WTC11 (cell line): ENCODE measurements around the gene TSC22D3. TPM values are rescaled to one million over a fixed set of nuclear protein-coding genes. Genes with fewer than 3 reads are reported as not detected.
A peak's percentile ranks its signal among the peaks of the same experiment; 100 is the strongest.
"Not testable (repeated sequence)": the region's sequence is repeated elsewhere in the genome, so short reads cannot be mapped to it uniquely, and the experiment has no call there.

Source experiments
- ATAC-seq: fragments of 200-7000 bp; cut with Tn5 transposase; 2 replicates; pipeline ENCODE4 v1.10.0; 2021; ENCODE audit warnings: mild to moderate bottlenecking, moderate library complexity
- CTCF ChIA-PET: fragments of 300-600 bp; sonication (Branson Sonifier 250); formaldehyde crosslinking; loops from one replicate; lab custom pipeline; 2021; ENCODE audit warnings: antibody characterized with exemption; lab: Charles Lee
- POLR2A ChIA-PET: fragments of 350-600 bp; sonication (Branson Sonifier 250); formaldehyde crosslinking; loops from one replicate; lab custom pipeline; 2021; ENCODE audit warnings: antibody characterized with exemption; lab: Charles Lee
- DNase-seq: peaks from one replicate; pipeline ENCODE4 v3.0.0; 2021; ENCODE audit warnings: low spot score
- H3K27ac Mint-ChIP-seq: 2 replicates; pipeline ENCODE4 v1.8.0; 2021; ENCODE audit warnings: mixed read lengths
- H3K27me3 Mint-ChIP-seq: 2 replicates; pipeline ENCODE4 v1.8.0; 2021; ENCODE audit warnings: low read depth, mild to moderate bottlenecking, moderate library complexity, mixed read lengths
- H3K36me3 Mint-ChIP-seq: 2 replicates; pipeline ENCODE4 v1.8.0; 2021; ENCODE audit warnings: mixed read lengths
- H3K4me1 Mint-ChIP-seq: 2 replicates; pipeline ENCODE4 v1.8.0; 2022; ENCODE audit warnings: mixed read lengths
- H3K4me3 Mint-ChIP-seq: 2 replicates; pipeline ENCODE4 v1.8.0; 2021; ENCODE audit warnings: mild to moderate bottlenecking, moderate library complexity, mixed read lengths
- H3K9me3 Mint-ChIP-seq: 2 replicates; pipeline ENCODE4 v1.8.0; 2021; ENCODE audit warnings: mixed read lengths
- ATF1 ChIP-seq: sonication (generic); formaldehyde crosslinking; IDR thresholded peaks from 2 replicates; pipeline ENCODE4 v1.8.1; 2023; ENCODE audit warnings: mild to moderate bottlenecking, moderate library complexity, missing genetic modification reagents
- CREB1 ChIP-seq: sonication (generic); formaldehyde crosslinking; IDR thresholded peaks from 2 replicates; pipeline ENCODE4 v1.8.0; 2023; ENCODE audit warnings: mild to moderate bottlenecking, missing genetic modification reagents
- CREM ChIP-seq: sonication (generic); formaldehyde crosslinking; IDR thresholded peaks from 2 replicates; pipeline ENCODE4 v1.8.1; 2022; ENCODE audit warnings: mild to moderate bottlenecking, missing genetic modification reagents, moderate library complexity
- FOXP4 ChIP-seq: sonication (generic); formaldehyde crosslinking; IDR thresholded peaks from 2 replicates; pipeline ENCODE4 v1.8.0; 2022; ENCODE audit warnings: mild to moderate bottlenecking, missing genetic modification reagents
- HMGA2 ChIP-seq: fragments of 250-450 bp; sonication (Bioruptor Pico); IDR thresholded peaks from 2 replicates; pipeline ENCODE4 v1.4.0; 2021; ENCODE audit warnings: mild to moderate bottlenecking, moderate library complexity
- IRF2 ChIP-seq: sonication (generic); formaldehyde crosslinking; IDR thresholded peaks from 2 replicates; pipeline ENCODE4 v1.8.0; 2022; ENCODE audit warnings: low read depth, missing genetic modification reagents, borderline replicate concordance
- KAT7 ChIP-seq: sonication (generic); formaldehyde crosslinking; IDR thresholded peaks from 2 replicates; pipeline ENCODE4 v1.8.1; 2023; ENCODE audit warnings: missing genetic modification reagents, mild to moderate bottlenecking, borderline replicate concordance
- NFATC4 ChIP-seq: fragments of 250-450 bp; sonication (Bioruptor Pico); IDR thresholded peaks from 2 replicates; pipeline ENCODE4 v1.9.0; 2021; ENCODE audit warnings: mild to moderate bottlenecking
- PRRX2 ChIP-seq: fragments of 250-450 bp; sonication (Bioruptor Pico); IDR thresholded peaks from 2 replicates; pipeline ENCODE4 v1.8.0; 2021; ENCODE audit warnings: mild to moderate bottlenecking
- TCF7 ChIP-seq: sonication (generic); formaldehyde crosslinking; IDR thresholded peaks from 2 replicates; pipeline ENCODE4 v1.8.0; 2022; ENCODE audit warnings: mild to moderate bottlenecking, low read depth, missing genetic modification reagents, moderate library complexity
- TEAD1 ChIP-seq: sonication (generic); formaldehyde crosslinking; IDR thresholded peaks from 2 replicates; pipeline ENCODE4 v1.8.0; 2022; ENCODE audit warnings: mild to moderate bottlenecking, missing genetic modification reagents
- TEAD4 ChIP-seq: sonication (generic); formaldehyde crosslinking; IDR thresholded peaks from 2 replicates; pipeline ENCODE4 v1.8.0; 2022; ENCODE audit warnings: mild to moderate bottlenecking, missing genetic modification reagents
- USF2 ChIP-seq: sonication (generic); formaldehyde crosslinking; IDR thresholded peaks from 2 replicates; pipeline ENCODE4 v1.8.1; 2023; ENCODE audit warnings: mild to moderate bottlenecking, missing genetic modification reagents, moderate library complexity
- ZNF121 ChIP-seq: sonication (generic); formaldehyde crosslinking; IDR thresholded peaks from 2 replicates; pipeline ENCODE4 v1.8.0; 2023; ENCODE audit warnings: missing genetic modification reagents
- ZNF232 ChIP-seq: sonication (generic); formaldehyde crosslinking; IDR thresholded peaks from 2 replicates; pipeline ENCODE4 v1.8.0; 2022; ENCODE audit warnings: mild to moderate bottlenecking, missing genetic modification reagents
- ZNF281 ChIP-seq: sonication (generic); formaldehyde crosslinking; IDR thresholded peaks from 2 replicates; pipeline ENCODE4 v1.8.0; 2023; ENCODE audit warnings: mild to moderate bottlenecking, missing genetic modification reagents
- ZNF671 ChIP-seq: fragments of 250-450 bp; sonication (Bioruptor Pico); IDR thresholded peaks from 2 replicates; pipeline ENCODE4 v1.8.0; 2021; ENCODE audit warnings: mild to moderate bottlenecking
- total RNA-seq: library from RNA; stranded (reverse); gene quantifications from 3 replicates; pipeline ENCODE4 v1.2.3, GENCODE V29; 2021
- TF ChIP-seq, protein P1 (sequence below): sonication (generic); formaldehyde crosslinking; IDR thresholded peaks from 2 replicates; pipeline ENCODE4 v1.8.1; 2022; ENCODE audit warnings: mild to moderate bottlenecking, missing genetic modification reagents, moderate library complexity, borderline replicate concordance
- TF ChIP-seq, protein P2 (sequence below): sonication (generic); formaldehyde crosslinking; IDR thresholded peaks from 2 replicates; pipeline ENCODE4 v1.8.0; 2022; ENCODE audit warnings: mild to moderate bottlenecking, missing genetic modification reagents

Gene TSC22D3
- total RNA-seq, 1 experiment from 2014 or later, result 15.7 TPM

- H3K4me3 Mint-ChIP-seq, result no peak overlapping the region; the same call in 1 of the 2 replicates
- no peak for DNase-seq
- ATAC-seq, result peak; percentile 29
- H3K27ac Mint-ChIP-seq, result peak overlapping the region; percentile 54; the same call in 1 of the 2 replicates
- H3K4me1 Mint-ChIP-seq, result peaks cover 11% of the 10 kb centered on the region
- no peaks in the 10 kb centered on the region for H3K27me3 Mint-ChIP-seq
- no peaks in the 10 kb centered on the region for H3K36me3 Mint-ChIP-seq
- H3K9me3 Mint-ChIP-seq, result no peaks in the 10 kb centered on the region
- CTCF ChIA-PET, result interaction anchor here (0.8 to 2.9 kb wide), 9 partner anchors 9 to 180 kb away, joined by 3 to 28 read pairs (median 4); partner anchors contain the start of genes NCBP2L, PRPS1 and TSC22D3
- no peak for TF ChIP-seq FOXP4 (CRISPR knock-in tag)
- TF ChIP-seq, protein P1, sequence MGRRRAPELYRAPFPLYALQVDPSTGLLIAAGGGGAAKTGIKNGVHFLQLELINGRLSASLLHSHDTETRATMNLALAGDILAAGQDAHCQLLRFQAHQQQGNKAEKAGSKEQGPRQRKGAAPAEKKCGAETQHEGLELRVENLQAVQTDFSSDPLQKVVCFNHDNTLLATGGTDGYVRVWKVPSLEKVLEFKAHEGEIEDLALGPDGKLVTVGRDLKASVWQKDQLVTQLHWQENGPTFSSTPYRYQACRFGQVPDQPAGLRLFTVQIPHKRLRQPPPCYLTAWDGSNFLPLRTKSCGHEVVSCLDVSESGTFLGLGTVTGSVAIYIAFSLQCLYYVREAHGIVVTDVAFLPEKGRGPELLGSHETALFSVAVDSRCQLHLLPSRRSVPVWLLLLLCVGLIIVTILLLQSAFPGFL, result no peak
- TF ChIP-seq, protein P2, sequence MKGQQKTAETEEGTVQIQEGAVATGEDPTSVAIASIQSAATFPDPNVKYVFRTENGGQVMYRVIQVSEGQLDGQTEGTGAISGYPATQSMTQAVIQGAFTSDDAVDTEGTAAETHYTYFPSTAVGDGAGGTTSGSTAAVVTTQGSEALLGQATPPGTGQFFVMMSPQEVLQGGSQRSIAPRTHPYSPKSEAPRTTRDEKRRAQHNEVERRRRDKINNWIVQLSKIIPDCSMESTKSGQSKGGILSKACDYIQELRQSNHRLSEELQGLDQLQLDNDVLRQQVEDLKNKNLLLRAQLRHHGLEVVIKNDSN, result no peak
- TF ChIP-seq TEAD4, result no peak
- TF ChIP-seq ZNF232 (CRISPR knock-in tag), result no peak
- TF ChIP-seq TCF7, result no peak
- TF ChIP-seq CREM (CRISPR knock-in tag), result no peak
- TF ChIP-seq ZNF281 (CRISPR knock-in tag), result no peak
- no peak for TF ChIP-seq ATF1
- no peak for TF ChIP-seq ZNF121 (CRISPR knock-in tag)
- no peak for TF ChIP-seq PRRX2 (CRISPR knock-in tag)
- TF ChIP-seq USF2 (CRISPR knock-in tag), result no peak
- no peak for TF ChIP-seq ZNF671 (CRISPR knock-in tag)
- TF ChIP-seq KAT7, result no peak
- no peak for TF ChIP-seq NFATC4 (CRISPR knock-in tag)
- TF ChIP-seq CREB1 (CRISPR knock-in tag), result no peak
- TF ChIP-seq HMGA2 (CRISPR knock-in tag), result no peak
- TF ChIP-seq IRF2 (CRISPR knock-in tag), result no peak
- no peak for TF ChIP-seq TEAD1 (CRISPR knock-in tag)
- POLR2A ChIA-PET, result interaction anchor here (1.9 kb wide), 1 partner anchor 46 kb away, joined by 6 read pairs; no protein-coding TSS in a partner anchor
These were observed 106.3 kb downstream of the TSC22D3 start for GRCh38 chrX:107669261-107669660.

DNA sequence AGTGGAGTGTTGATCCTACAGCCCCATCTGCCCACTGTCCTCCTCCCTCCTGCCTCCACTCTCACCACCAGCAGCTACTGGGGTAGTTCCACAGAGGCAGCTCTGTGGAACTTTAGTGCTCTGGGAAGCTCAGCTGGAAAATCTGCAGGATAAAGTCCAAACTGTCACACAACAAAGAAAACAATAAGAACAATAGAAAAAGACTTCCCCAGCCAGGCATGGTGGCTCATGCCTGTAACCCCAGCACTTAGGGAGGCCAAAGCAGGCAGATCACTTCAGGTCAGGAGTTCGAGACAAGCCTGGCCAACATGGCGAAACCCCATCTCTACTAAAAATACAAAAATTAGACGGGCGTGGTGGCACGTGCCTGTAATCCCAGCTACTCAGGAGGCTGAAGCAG lies 106.9 kb downstream of the TSC22D3 start:
- ChIA-PET POLR2A (interaction anchor here (1.9 kb wide), 1 partner anchor 46 kb away, joined by 6 read pairs; no protein-coding TSS in a partner anchor), CTCF (interaction anchor here (0.8 to 2.9 kb wide), 10 partner anchors 9 to 181 kb away, joined by 3 to 28 read pairs (median 4); partner anchors contain the start of genes NCBP2L, PRPS1 and TSC22D3)
- not testable (repeated sequence) for H3K4me3 Mint-ChIP-seq, H3K27me3 Mint-ChIP-seq, H3K9me3 Mint-ChIP-seq, DNase-seq, H3K36me3 Mint-ChIP-seq, H3K27ac Mint-ChIP-seq, ATAC-seq, H3K4me1 Mint-ChIP-seq
